Endodermal cell (in vitro differentiated cells): Measurements from ENCODE around the gene FBXO5. TPM values are rescaled to one million over a fixed set of nuclear protein-coding genes. Genes with fewer than 3 reads are reported as not detected.
"Not testable (repeated sequence)": the region's sequence is repeated elsewhere in the genome, so short reads cannot be mapped to it uniquely, and the experiment has no call there.

Source experiments
- DNase-seq: peaks from one replicate; pipeline ENCODE4 v3.0.0-alpha.2; 2017
- H3K27ac ChIP-seq: 2 replicates; pipeline ENCODE4 v1.5.1; 2013; ENCODE audit warnings: mild to moderate bottlenecking, low read depth, low read length, moderate library complexity
- H3K27me3 ChIP-seq: 2 replicates; pipeline ENCODE4 v1.6.1; 2013; ENCODE audit warnings: mild to moderate bottlenecking, low read length, moderate library complexity; ENCODE audit not compliant: insufficient read depth, control insufficient read depth, poor library complexity, severe bottlenecking
- H3K36me3 ChIP-seq: 2 replicates; pipeline ENCODE4 v1.7.0; 2013; ENCODE audit warnings: mild to moderate bottlenecking, low read length, moderate library complexity; ENCODE audit not compliant: control insufficient read depth, insufficient read depth
- H3K4me1 ChIP-seq: one replicate; pipeline ENCODE4 v1.7.0; 2013; ENCODE audit warnings: low read length; ENCODE audit not compliant: control insufficient read depth, insufficient read depth
- H3K4me3 ChIP-seq: 2 replicates; pipeline ENCODE4 v1.5.1; 2013; ENCODE audit warnings: mild to moderate bottlenecking, low read length, moderate library complexity
- H3K9ac ChIP-seq: 2 replicates; pipeline ENCODE4 v1.6.1; 2013; ENCODE audit warnings: mild to moderate bottlenecking, low read length, moderate library complexity; ENCODE audit not compliant: poor library complexity, severe bottlenecking; ENCODE audit errors: extremely low read depth
- H3K9me3 ChIP-seq: 2 replicates; pipeline ENCODE4 v1.6.1; 2013; ENCODE audit warnings: mild to moderate bottlenecking, low read length, moderate library complexity; ENCODE audit not compliant: control insufficient read depth
- H3K27ac Mint-ChIP-seq: 2 replicates; pipeline ENCODE4 v1.8.0; 2020; ENCODE audit warnings: mixed read lengths
- H3K27me3 Mint-ChIP-seq: 2 replicates; pipeline ENCODE4 v1.8.0; 2021; ENCODE audit warnings: mild to moderate bottlenecking, mixed read lengths; ENCODE audit not compliant: insufficient read depth
- H3K36me3 Mint-ChIP-seq: 2 replicates; pipeline ENCODE4 v1.8.0; 2020; ENCODE audit warnings: low read depth, mixed read lengths
- H3K4me1 Mint-ChIP-seq: 2 replicates; pipeline ENCODE4 v1.8.0; 2020; ENCODE audit warnings: mixed read lengths
- H3K4me3 Mint-ChIP-seq: 2 replicates; pipeline ENCODE4 v1.8.0; 2020; ENCODE audit warnings: mild to moderate bottlenecking, moderate library complexity, mixed read lengths
- H3K9me3 Mint-ChIP-seq: 2 replicates; pipeline ENCODE4 v1.8.0; 2020; ENCODE audit warnings: mild to moderate bottlenecking, mixed read lengths
- CTCF ChIP-seq: fragments of 200-600 bp; sonication (generic); conservative IDR thresholded peaks from 2 replicates; pipeline ENCODE4 v1.5.0; 2021; ENCODE audit warnings: antibody characterized with exemption, mild to moderate bottlenecking
- WGBS, 2 experiments: methylation state at CpG; one replicate each; pipeline versions ENCODE4 v1.1.5 to v1.1.7; 2013; ENCODE audit warnings: missing lambda C conversion rate in 2 of 2, mixed read lengths in 1 of 2; ENCODE audit not compliant: insufficient coverage in 1 of 2, insufficient read length in 1 of 2; 5-methylcytosine and 5-hydroxymethylcytosine counted together
- total RNA-seq, 2 donors: library from RNA; stranded (reverse); fragmentation: NEBNext Ultra II Directional in 1 of 2; extraction: Animal tissue kit (Norgen Biotek cat#: 25700) in 1 of 2; gene quantifications; 2 replicates in 1 of 2; 3 replicates in 1 of 2; pipeline ENCODE4 v1.2.1, GENCODE V29; 2021

FBXO5 gene
- total RNA-seq, 2 donors from 2014 or later = 39.8 to 71.6 TPM

- H3K36me3 ChIP-seq = peaks cover 34% of the 10 kb centered on the region
- no peak overlapping the region for H3K9ac ChIP-seq
- Mint-ChIP-seq H3K4me1 (peaks cover 9% of the 10 kb centered on the region), H3K27ac (no peak overlapping the region), H3K9me3 (no peaks in the 10 kb centered on the region), H3K27me3 (no peaks in the 10 kb centered on the region), H3K36me3 (peaks cover 27% of the 10 kb centered on the region), H3K4me3 (no peak overlapping the region)
- no peaks in the 10 kb centered on the region for H3K9me3 ChIP-seq
- H3K4me3 ChIP-seq = no peak overlapping the region
- H3K4me1 ChIP-seq = no peaks in the 10 kb centered on the region
- 98% methylated on average over 2 of the region's 2 CpGs; no CpG with 5 or more reads in 1 of the 2 experiments for WGBS, 2 experiments
- H3K27ac ChIP-seq = no peak overlapping the region
- TF ChIP-seq CTCF = no peak
- H3K27me3 ChIP-seq = no peaks in the 10 kb centered on the region
- DNase-seq = no peak
These were observed 4.1 kb upstream of the FBXO5 start for GRCh38 chr6:152986978-152987377.

- Histone ChIP-seq H3K4me3 (peak overlapping the region; percentile 95), H3K36me3 (peaks cover 31% of the 10 kb centered on the region), H3K9ac (peak overlapping the region; percentile 84)
- not testable (repeated sequence) for H3K4me1 ChIP-seq, H3K9me3 ChIP-seq, H3K27me3 ChIP-seq, H3K9me3 Mint-ChIP-seq, H3K27ac Mint-ChIP-seq, H3K27me3 Mint-ChIP-seq, DNase-seq, H3K27ac ChIP-seq
- Mint-ChIP-seq H3K36me3 (peaks cover 21% of the 10 kb centered on the region), H3K4me1 (peaks cover 19% of the 10 kb centered on the region), H3K4me3 (peak overlapping the region; percentile 79)
- WGBS, 2 experiments = 93 to 97% methylated on average over 8 to 11 of the region's 11 CpGs
These were observed 2.5 kb upstream of the FBXO5 start for GRCh38 chr6:152985300-152985699.

GRCh38 chr6:152984513-152984872 lies 1.7 kb upstream of the FBXO5 start:
- peaks cover 31% of the 10 kb centered on the region for H3K36me3 ChIP-seq
- Mint-ChIP-seq H3K27me3 (no peaks in the 10 kb centered on the region), H3K9me3 (no peaks in the 10 kb centered on the region), H3K27ac (peak overlapping the region; percentile 99), H3K36me3 (peaks cover 16% of the 10 kb centered on the region), H3K4me3 (peak overlapping the region; percentile 79), H3K4me1 (peaks cover 22% of the 10 kb centered on the region)
- 8 to 19% methylated on average over 6 to 7 of the region's 7 CpGs for WGBS, 2 experiments
- peak overlapping the region; percentile 95 for H3K4me3 ChIP-seq
- H3K9me3 ChIP-seq = no peaks in the 10 kb centered on the region
- H3K27me3 ChIP-seq = no peaks in the 10 kb centered on the region
- no peak for DNase-seq
- no peak for TF ChIP-seq CTCF
- peak overlapping the region; percentile 84 for H3K9ac ChIP-seq
- H3K27ac ChIP-seq = peak overlapping the region; percentile 49
- no peaks in the 10 kb centered on the region for H3K4me1 ChIP-seq
